NCI-H2171 treated with DMSO at 0.1 percent for 48 hours (cell line): ENCODE data around the gene ERN2.
"Not testable (repeated sequence)": the region's sequence is repeated elsewhere in the genome, so short reads cannot be mapped to it uniquely, and the experiment has no call there.

ENCODE experiments used
- DNase-seq: peaks from one replicate; lab custom pipeline; 2025; lab: John Stamatoyannopoulos, UW

The ERN2 gene

DNA sequence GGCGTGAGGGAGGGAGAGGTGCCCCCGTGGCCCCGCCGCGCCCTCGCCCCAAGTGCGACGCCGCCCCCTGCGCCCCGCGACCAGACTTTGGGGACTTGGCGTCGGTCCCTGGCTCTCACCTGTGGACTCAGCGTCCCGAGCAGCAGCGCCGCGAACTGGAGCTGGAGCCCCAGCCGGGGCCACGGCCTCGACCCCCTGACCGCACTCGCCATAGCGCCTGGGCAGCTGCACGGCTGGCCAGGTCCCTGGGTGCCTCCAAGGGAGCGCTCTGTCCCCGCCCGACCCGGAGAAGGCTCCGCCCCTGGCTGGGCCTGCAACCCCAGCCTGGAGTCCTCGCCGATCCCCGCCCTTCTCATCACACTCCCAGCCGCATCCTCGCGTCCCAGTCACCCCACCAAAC, at the start of gene ERN2:
Gene ERN2, minus strand, starts transcription at position 247 of the 400 bp plus-strand sequence. Its CDS starts 35 bp downstream, at position 212.
- DNase-seq: no peak

DNA sequence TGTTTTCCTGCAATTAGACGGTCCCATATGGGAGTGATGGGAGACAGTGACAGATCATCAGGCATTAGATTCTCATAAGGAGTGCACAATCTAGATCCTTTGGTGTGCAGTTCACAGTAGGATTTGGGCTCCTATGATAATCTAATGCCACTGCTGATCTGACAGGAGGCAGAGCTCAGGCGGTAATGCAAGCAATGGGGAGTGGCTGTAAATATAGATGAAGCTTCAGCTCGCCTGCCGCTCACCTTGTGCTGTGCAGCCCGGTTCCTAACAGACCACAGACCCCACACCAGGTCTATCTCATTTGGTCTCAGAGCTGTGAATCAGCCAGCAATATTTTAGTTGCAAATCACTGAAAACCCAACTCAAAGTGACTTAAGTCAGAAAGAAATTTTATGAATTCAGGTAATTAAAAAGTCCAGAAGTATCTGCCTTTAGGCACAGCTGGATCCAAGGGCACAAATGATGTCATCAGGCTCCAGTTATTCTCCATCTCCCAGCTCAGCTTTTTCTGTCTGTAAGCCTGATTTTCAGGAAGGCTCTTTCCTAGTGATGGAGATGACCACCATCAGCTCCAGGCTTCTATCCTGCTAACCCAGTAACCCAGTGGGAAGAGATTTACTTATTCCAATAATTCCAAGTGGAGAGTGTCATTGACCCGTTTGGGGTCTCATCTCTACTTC, 45.1 kb upstream of the ERN2 start:
- DNase-seq: no peak

DNA sequence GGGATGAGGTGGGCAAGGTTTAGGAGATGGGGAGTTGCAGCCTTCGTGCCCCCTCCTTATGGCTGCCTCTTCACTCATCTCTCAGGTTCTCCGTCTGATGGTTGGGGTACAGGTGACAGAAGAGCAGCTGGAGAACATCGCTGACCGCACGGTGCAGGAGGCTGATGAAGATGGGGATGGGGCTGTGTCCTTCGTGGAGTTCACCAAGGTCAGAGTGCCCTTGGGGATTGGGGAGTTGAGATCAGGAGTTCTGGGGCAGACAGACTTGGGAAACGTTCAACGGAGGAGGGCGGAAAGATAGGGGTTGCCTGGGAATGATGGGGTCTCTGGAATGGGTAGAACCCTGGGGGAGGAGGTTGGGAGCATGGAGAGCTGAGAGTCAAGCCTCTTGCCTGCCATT, 44.1 kb upstream of the ERN2 start:
- DNase-seq: no peak

DNA sequence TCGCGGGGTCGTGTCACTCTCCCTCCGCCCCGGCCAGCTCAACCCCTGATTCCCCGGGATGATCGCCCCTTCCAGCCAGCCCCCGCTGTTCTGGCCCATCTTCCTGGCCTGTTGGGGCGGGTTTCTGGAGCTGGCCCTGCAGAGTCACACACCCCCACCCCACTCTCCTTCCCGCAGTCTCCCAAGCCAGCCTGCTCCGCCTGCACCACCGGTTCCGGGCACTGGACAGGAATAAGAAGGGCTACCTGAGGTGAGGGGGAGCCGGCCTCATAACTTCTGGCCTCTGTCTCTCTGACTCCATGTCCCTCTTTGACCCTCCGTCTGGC, 42.4 kb upstream of the ERN2 start:
- DNase-seq: no peak

DNA sequence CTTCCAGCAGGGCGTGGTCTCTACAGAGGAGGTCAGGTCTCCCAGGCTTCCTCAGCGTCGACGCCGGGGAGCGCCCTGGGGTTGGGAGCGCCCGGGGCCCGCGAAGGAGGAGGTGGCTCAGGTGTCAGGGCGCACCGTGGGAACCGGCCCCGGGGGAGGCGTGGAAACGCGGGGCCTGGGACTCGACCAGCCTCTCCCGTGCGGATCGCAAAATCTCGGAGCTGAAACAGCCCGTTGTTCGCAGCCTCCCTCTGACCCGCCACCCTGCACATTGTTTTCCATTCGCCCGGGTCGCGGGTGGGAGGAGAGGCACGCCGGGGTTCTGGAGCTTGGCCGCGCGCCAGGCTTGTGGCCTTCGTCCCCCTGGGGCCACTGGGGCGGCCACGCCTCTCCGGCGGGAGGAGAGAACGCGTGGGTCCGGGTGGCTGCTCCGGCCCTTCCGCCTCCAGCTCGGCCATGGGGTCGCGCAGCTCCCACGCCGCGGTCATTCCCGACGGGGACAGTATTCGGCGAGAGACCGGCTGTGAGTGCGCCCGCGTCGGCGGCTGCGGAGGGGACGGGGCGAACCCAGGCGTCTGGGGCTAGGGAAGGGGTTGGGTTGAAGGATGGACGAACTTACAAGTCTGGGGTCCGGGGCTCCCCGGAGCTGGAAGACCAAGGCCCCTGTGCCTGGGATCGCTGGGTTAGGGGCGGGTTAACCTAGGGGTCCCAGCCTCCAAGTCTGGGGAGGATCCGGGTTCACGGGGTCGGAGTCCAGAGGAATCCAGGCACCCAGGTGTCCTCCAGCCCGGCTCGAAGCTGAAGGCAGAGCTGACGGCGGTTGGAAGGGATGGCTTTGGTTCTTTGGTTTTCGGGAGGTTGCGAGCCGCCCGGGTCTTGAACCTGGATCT, 41.8 kb upstream of the ERN2 start, which contains the start of gene CHP2:
Gene CHP2, plus strand, starts transcription at position 433 of the 890 bp plus-strand sequence. Its CDS starts 24 bp downstream, at position 457.
- DNase-seq: no peak

DNA sequence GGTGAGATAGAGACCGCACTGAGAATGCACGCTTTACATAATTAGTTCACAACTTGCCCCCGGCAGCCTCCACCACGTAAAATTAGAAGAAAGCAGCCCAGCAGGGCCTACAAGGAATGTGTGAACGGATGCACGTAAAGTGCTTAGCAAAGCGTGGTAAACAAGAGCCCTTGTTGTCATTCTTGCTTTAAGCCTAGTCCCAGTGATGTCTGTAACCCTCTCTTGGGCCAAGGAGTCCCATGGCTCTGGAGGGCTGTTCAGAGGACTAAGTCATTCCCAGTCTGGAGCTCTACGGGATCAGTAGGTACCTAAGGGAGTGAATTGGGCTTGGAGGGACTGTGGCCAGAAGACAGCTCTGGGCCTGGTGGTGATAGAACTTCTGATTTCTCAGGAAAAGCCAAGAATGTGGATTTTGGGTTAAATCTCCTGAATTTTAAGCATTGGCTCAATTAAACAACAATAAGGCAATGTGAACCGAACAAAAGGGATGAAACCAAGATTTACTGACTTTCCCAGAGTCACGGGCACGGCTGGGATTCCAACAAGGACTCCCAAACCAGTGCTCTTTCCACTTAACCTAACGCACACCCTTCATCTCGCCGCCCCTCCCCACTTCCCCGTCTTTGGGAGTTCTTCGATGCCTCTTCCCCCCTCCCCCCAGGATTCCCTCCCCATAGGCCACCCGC, 41.0 kb upstream of the ERN2 start:
- DNase-seq: no peak

DNA sequence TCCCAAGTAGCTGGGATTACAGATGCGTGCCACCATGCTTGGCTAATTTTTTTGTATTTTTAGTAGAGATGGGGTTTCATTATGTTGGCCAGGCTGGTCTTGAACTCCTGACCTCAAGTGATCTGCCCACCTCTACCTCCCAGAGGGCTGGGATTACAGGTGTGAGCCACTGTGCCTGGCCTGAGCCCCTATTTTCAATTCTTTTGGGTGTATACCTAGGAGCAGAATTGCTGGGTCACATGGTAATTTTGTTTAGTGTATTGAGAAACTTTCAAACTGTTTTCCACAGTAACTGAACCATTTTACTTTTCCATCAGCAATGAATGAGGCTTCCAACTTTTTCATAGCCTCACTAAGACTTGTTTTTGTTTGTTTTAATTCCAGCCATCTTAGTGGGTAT, 38.0 kb upstream of the ERN2 start:
- DNase-seq: not testable (repeated sequence)

DNA sequence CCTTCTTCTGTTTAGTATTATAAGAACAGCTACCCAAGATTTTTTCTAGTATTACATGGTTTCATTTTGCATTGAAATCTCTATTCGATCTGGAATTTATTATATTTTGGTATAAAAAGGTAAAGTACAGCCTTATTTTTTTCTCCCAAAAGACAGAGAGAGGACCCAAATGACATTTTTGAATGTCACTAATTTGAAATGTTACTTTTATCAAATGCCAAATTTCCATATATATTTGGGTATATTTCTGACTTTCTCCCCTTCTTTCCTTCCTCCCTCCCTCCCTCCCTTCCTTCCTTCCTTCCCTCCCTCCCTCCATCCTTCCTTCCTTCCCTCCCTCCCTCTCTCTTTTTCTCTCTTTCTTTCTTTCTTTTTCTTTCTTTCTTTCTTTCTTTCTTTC, 35.6 kb upstream of the ERN2 start:
- no peak for DNase-seq

DNA sequence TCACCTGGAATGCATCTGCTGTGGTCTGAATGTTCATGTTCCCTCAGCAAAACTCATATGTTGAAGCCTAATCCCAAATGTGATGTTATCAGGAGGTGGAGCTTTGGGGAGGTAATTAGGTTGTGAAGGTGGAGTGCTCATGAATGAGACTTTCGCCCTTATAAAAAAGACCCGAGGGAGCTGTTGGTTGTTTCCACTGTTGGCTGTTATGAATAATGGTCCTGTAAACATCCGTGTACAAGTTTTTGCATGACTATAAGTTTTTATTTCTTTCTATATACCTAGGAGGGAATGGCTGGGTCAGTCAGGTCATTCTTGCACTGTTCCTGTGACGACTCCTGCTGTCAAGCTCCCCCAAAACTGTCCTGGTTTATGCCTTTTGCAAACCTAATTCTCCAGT, 32.2 kb upstream of the ERN2 start:
- no peak for DNase-seq

DNA sequence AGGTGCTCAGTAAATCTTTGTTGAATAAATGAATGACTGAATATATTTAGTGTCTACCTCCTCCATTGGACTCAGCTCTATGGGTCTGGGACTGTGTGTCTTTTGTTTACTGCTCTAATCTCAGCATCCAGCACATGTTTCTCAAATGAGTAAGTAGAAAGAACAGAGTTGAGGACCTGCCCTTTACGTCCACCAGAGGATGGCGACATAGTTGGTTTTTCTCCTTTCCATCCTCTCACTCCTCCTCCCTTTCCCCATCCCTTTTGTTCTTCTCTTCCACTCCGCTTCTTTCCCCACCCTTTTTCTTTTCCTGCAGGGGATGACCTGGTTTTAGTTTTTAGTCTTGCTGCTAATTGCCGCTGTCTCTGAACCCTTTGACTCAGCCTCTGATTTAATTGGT, 29.7 kb upstream of the ERN2 start:
- DNase-seq: no peak

DNA sequence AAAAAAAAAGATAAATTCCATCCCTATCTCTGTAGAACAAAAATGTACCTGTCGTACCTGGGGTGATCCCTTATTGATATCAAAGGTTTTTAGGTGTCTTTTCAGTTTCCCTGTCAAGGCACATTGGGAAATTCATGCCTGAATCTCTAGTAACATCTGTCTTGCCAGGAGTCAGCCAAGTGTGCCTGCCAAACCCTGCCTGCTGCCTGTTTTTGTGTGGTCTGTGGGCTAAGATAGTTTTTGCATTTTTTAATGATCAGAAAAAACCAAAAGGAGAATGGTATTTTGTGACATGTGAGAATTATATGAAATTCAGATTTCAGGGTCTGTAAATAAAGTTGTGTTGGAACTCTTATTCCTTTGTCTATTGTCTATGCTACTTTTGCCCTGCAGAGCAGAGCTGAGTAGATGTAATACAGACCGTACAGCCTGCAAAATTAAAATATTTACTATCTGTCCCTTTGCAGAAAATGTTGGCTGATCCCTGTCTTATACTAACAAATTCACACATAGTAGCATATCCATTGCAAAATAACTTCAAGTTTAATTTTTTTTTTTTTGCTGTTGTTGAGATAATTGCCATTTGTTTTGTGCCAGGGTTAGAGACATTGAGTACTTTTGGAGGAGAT, 28.8 kb upstream of the ERN2 start:
- no peak for DNase-seq

DNA sequence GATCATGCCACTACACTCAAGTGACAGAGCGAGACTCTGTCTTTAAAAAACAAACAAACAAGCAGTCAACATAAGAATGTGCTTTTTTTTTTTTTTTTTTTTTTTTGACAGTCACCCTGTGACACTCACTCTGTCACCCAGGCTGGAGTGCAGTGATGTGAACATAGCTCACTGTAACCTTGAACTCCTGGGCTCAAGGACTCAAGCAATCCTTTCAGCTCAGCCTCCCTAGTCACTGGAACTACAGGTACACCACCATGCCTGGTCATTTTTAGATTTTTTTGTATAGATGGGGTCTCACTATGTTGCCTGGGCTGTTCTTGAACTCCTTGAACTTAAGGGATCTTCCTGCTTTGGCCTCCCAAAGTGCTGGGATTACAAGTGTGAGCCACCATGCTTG, 26.5 kb upstream of the ERN2 start:
- no peak for DNase-seq

DNA sequence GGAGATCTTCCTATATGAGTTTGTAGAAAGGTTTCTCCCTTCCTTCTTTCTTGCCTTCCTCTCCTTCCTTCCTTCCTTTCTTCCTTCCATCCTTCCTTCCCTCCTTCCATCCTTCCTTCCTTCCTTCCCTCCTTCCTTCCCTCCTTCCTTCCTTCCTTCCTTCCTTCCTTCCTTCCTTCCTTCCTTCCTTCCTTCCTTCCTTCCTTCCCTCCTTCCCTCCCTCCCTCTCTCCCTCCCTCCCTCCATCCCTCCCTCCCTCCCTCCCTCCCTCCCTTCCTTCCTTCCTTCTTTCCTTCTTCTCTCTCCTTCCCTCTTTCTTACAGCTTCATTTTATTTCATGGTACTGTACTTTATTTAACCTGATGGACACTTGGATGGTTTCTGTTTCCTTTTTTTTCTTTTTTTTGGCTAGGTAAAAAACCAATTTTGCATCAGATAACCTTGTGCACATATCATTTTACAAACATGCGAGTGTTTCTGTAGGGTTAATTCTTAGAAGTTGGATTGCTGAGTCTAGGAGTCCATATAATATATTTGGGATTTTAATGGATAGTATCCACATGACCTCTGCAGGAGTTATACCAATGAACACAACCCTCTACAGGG, 24.5 kb upstream of the ERN2 start:
- not testable (repeated sequence) for DNase-seq

DNA sequence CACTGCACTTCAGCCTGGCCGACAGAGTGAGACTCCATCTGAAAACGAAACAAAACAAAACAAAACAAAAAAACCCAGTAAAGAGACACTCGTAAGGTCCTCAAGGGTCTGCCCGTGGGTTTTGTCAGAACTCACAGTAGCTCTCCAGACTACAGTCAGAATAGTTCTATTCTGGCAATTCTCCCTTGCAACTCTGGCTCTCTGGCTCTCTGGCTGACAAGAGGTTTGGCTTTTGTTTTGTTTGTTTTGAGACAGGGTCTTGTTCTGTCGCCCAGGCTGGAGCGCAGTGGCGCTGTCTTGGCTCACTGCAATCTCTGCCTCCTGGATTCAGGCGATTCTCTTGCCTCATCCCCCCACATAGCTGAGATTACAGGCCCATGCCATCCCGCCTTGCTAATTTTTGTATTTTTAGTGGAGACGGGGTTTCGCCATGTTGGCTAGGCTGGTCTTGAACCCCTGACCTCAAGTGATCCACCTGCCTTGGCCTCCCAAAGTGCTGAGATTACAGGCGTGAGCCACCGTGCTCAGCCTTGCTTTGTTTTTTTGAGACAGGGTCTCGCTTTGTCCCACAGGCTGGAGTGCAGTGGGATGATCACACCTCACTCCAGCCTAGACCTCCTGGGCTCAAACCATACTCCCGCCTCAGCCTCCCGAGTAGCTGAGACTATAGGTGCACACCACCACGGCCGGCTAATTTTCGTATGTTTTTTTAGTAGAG, 21.3 kb upstream of the ERN2 start:
- no peak for DNase-seq

DNA sequence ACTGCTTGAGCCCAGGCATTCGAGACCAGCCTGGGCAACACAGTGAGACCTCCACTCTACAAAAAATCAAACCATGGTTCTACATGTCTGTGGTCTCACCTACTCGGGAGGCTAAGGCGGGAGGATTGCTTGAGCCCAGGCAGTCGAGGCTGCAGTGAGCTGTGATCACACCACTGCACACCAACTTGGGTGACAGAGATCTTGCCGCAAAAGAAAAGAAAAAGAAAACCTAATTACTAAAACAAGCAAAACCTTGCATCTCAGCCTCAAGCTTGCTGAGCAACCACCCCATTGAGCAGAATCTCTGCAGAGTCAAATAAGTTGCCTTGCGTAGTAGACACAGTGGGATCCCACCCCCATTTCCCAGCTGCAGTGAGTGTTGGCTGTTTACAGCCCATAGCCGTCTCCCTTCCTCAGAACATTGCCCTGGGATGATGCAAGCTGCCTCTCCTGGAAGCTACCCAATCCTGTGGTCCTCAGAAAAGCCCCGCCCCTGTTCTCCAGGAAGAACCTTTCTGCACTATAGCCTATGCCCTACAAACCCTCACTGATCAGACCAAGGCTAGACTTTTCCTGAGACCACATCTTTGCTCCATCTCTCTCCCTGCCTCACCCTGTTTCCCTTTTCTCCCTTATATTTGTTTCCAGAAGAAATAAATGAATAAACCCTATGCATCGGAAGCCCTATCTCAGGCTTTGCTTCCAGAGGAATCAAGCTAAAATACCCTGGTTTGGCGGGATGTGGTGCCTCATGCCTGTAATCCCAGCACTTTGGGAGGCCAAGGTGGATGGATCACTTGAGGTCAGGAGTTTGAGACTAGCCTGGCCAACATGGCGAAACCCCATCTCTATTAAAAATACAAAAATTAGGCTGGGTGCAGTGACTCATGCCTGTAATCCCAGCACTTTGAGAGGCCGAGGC, 16.7 kb upstream of the ERN2 start:
- no peak for DNase-seq

DNA sequence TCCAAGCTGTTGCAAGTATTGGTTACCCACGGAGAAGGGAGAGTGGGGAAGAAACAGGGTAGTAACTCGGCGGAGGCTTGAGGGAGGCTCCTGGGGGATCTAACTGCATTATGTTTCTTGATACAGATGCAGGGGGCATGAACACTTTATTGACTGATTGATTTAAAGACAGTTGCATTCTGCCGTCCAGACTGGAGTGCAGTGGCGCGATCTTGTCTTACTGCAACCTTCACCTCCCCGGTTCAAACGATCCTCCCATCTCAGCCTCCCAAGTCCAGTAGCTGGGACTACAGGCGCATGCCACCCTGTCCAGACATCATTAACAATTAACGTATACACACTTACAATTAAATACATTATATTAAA, 15.1 kb upstream of the ERN2 start:
- DNase-seq: no peak

DNA sequence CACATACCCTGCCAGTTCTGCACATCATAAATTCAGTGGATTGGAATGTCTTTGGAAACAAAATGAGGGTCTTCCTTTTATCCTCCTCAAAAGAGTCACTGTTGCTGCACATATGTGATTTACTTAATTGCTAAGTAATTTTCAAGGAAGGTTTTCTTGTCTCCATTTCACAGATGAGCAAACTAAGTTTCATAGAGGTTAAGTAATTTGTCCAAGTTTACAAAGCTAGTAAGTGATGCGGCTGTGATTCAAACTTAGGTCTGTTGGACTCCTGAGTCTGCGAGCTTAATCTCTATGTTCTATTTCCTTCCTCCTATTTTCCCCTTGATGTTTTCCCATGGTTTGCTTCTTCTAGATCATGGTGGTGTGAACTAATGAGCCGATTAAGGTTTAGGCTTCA, 13.7 kb upstream of the ERN2 start:
- no peak for DNase-seq

DNA sequence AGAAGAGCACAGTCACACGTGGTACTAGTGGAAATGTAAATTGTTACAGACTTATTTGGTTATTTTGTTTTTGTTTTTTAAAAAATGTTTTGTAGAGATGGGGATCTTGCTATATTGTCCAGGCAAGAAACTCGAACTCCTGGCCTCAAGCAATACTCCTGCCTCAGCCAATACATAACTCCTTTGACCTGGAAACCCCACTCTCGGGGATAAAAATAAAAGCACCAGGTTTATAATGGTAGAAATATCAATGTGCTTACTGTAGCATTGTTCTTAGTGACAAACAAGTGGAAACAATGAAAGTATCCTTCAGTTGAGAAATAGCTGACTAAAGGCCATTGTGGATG, 11.7 kb upstream of the ERN2 start:
- no peak for DNase-seq

DNA sequence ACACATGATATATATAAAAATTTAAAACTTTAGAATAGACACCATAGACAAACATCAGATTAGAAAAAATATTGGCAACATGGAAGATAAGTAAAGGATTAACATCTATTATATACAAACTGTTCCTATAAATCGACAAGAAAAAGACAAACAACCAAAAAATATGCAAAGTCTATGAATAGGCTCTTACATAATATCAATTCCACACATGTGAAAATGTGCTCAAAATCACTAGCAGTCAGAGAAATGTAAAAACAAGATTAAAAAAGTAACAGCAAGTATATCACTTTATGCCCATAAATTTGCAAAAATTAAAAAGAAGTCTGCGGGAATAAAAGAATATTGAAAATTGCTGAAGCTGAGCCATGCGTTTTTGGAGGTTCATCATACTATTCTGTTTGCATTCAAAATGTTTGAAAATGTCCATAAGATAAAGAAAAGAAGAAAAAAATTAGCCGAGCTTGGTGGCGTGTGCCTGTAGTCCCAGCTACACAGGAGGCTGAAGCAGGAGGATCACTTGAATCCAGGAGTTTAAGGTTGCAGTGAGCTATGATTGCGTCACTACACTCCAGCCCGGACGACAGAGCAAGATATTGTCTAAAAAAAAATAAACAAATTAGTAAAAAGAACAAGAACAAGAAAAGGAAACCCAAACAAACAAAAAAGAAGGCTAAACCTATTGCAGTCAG, 11.2 kb upstream of the ERN2 start:
- DNase-seq: no peak
